ENCODE data around the gene YPEL1. TPM values are rescaled to one million over a fixed set of nuclear protein-coding genes. Genes with fewer than 3 reads are reported as not detected.

YPEL1 gene
- polyA plus RNA-seq, 3 donors = 1.0 to 2.3 (median 2.0) TPM

- Mint-ChIP-seq H3K9me3 (peaks cover 0 to 5% (median 0%) of the 10 kb centered on the region in 7 donors), H3K4me3 (peak overlapping the region; percentile 83 to 93), H3K36me3 (peaks cover 7 to 16% of the 10 kb centered on the region in 2 donors), H3K4me1 (peaks cover 27% of the 10 kb centered on the region), H3K27me3 (ENCODE audit: low read depth in 3 of 3) (peaks cover 6 to 8% (median 6%) of the 10 kb centered on the region in 3 donors), H3K27ac (peak overlapping the region in 5 of 7 donors; percentile 43 to 80 (median 57))
- WGBS (ENCODE audit: insufficient coverage) = 0% methylated on average over 39 of the region's 44 CpGs
- Histone ChIP-seq H3K36me3 (replicated peaks in 1 of 2; ENCODE audit: control insufficient read depth in 1 of 2, insufficient read depth in 2 of 2, low read length in 2 of 2) (peaks cover 2 to 5% of the 10 kb centered on the region in 2 donors), H3K27me3 (ENCODE audit: control insufficient read depth in 2 of 2, insufficient read depth in 2 of 2, low read length in 2 of 2) (no peaks in the 10 kb centered on the region), H3K9ac (ENCODE audit: insufficient read depth, low read length, poor library complexity, severe bottlenecking) (peak overlapping the region; percentile 72), H3K27ac (ENCODE audit: low read depth in 1 of 2, low read length in 2 of 2) (peak overlapping the region in 1 of 2 donors; percentile 69), H2AFZ (ENCODE audit: insufficient read depth, low read depth, low read length, poor library complexity, severe bottlenecking) (peak overlapping the region; percentile 92), H3K4me3 (replicated peaks in 1 of 3; ENCODE audit: low read depth in 2 of 3, low read length in 3 of 3) (peak overlapping the region; percentile 34 to 77 (median 60)), H3K4me1 (ENCODE audit: control insufficient read depth in 1 of 2, insufficient read depth in 2 of 2, low read length in 2 of 2) (peaks cover 23 to 35% of the 10 kb centered on the region in 2 donors), H3K4me2 (replicated peaks; ENCODE audit: extremely low read depth, low read length, poor library complexity, severe bottlenecking) (peak overlapping the region; percentile 87), H3K9me3 (replicated peaks in 1 of 2; ENCODE audit: control insufficient read depth in 1 of 2, insufficient read depth in 1 of 2, low read length in 2 of 2) (no peaks in the 10 kb centered on the region), H3K79me2 (ENCODE audit: insufficient read depth, low read length) (no peaks in the 10 kb centered on the region), H4K20me1 (ENCODE audit: insufficient read depth, low read length) (peaks cover 3% of the 10 kb centered on the region)
- TF ChIP-seq CTCF (IDR thresholded peaks at IDR 0.05) = no peak
- intact Hi-C loops (cut with micrococcal nuclease) = loop anchor here in 1 of 2 donors (10.0 kb wide), 1 partner anchor 283 kb away; no protein-coding TSS in a partner anchor
- DNase-seq = peak; percentile 72 to 86 (median 76)
Observed at GRCh38 chr22:21652010-21652546, 83.5 kb downstream of the YPEL1 start.

GRCh38 chr22:21651521-21652009, 84.0 kb downstream of the YPEL1 start:
- TF ChIP-seq CTCF (IDR thresholded peaks at IDR 0.05) = no peak
- Histone ChIP-seq H3K4me1 (ENCODE audit: control insufficient read depth in 1 of 2, insufficient read depth in 2 of 2, low read length in 2 of 2) (peaks cover 20 to 30% of the 10 kb centered on the region in 2 donors), H3K36me3 (replicated peaks in 1 of 2; ENCODE audit: control insufficient read depth in 1 of 2, insufficient read depth in 2 of 2, low read length in 2 of 2) (peaks cover 2 to 5% of the 10 kb centered on the region in 2 donors), H3K79me2 (ENCODE audit: insufficient read depth, low read length) (no peaks in the 10 kb centered on the region), H3K27me3 (ENCODE audit: control insufficient read depth in 2 of 2, insufficient read depth in 2 of 2, low read length in 2 of 2) (no peaks in the 10 kb centered on the region), H3K9ac (ENCODE audit: insufficient read depth, low read length, poor library complexity, severe bottlenecking) (peak overlapping the region; percentile 72), H3K9me3 (replicated peaks in 1 of 2; ENCODE audit: control insufficient read depth in 1 of 2, insufficient read depth in 1 of 2, low read length in 2 of 2) (no peaks in the 10 kb centered on the region), H4K20me1 (ENCODE audit: insufficient read depth, low read length) (peaks cover 6% of the 10 kb centered on the region), H3K4me2 (replicated peaks; ENCODE audit: extremely low read depth, low read length, poor library complexity, severe bottlenecking) (peak overlapping the region; percentile 87), H3K27ac (ENCODE audit: low read depth in 1 of 2, low read length in 2 of 2) (peak overlapping the region in 1 of 2 donors; percentile 69), H3K4me3 (replicated peaks in 1 of 3; ENCODE audit: low read depth in 2 of 3, low read length in 3 of 3) (peak overlapping the region; percentile 30 to 77 (median 60)), H2AFZ (ENCODE audit: insufficient read depth, low read depth, low read length, poor library complexity, severe bottlenecking) (peak overlapping the region; percentile 92)
- peaks cover 25% of the 10 kb centered on the region for H3K4me1 Mint-ChIP-seq
- peak overlapping the region; percentile 26 to 91 (median 54) for H3K27ac Mint-ChIP-seq
- peaks cover 7 to 16% of the 10 kb centered on the region in 2 donors for H3K36me3 Mint-ChIP-seq
- peak overlapping the region; percentile 83 to 93 for H3K4me3 Mint-ChIP-seq
- peaks cover 0 to under 1% (median 0%) of the 10 kb centered on the region in 7 donors for H3K9me3 Mint-ChIP-seq
- intact Hi-C loops (cut with micrococcal nuclease) = loop anchor here in 1 of 2 donors (10.0 kb wide), 1 partner anchor 283 kb away; no protein-coding TSS in a partner anchor
- DNase-seq = no peak
- peaks cover 2 to 5% (median 4%) of the 10 kb centered on the region in 3 donors for H3K27me3 Mint-ChIP-seq (ENCODE audit: low read depth in 3 of 3)
- under 1% methylated on average over 18 of the region's 29 CpGs for WGBS (ENCODE audit: insufficient coverage)

All from CD14-positive monocyte (primary cell).